Smooth muscle cell of the brain vasculature (primary cell): ENCODE measurements around the gene C11orf97.
"Not testable (repeated sequence)": the region's sequence is repeated elsewhere in the genome, so short reads cannot be mapped to it uniquely, and the experiment has no call there.

Experiments used
- DNase-seq: peaks from one replicate; pipeline ENCODE4 v3.0.0-alpha.2; 2012; ENCODE audit warnings: low read depth, low spot score

Gene C11orf97, protein sequence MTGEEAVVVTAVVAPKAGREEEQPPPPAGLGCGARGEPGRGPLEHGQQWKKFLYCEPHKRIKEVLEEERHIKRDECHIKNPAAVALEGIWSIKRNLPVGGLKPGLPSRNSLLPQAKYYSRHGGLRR

DNA sequence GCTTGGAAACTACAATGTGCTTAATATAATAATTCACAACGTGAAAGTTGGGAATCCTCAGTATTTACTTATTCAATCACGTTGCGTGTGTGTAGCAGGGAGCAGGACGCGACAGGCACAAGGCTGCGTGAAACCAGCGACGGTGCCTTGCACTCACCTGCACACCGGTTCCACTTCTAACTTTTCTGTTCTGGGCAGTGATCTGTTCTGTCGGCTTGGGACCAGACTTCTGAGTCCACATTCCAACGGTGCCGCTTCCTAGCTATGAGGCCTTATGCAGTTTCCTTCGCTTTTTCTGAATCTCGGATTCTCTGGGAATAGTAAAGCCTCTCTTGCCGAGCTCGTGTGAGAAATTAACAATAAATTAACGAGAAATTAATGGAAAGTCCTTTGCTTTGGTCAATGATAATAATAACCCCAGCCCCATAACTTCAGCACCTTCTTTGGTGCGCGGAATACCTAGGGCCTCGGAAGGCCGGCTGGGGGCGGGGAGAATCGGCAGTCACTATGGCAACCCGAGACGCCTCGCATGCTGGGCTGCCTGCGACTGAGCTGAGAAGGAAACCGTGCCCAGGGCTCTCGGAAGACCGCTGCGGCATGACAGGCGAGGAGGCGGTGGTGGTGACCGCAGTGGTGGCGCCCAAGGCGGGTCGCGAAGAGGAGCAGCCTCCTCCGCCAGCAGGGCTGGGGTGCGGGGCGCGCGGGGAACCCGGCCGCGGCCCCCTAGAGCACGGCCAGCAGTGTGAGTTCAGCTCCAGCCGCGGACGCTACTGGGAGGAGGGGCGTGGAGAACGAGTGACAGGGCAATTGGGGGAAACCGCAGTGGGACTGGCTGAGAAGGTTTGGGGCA lies at the start of gene C11orf97:
Gene C11orf97, plus strand, starts transcription at position 530 of the 850 bp plus-strand sequence. Its CDS starts 68 bp downstream, at position 598.
- DNase-seq = no peak

DNA sequence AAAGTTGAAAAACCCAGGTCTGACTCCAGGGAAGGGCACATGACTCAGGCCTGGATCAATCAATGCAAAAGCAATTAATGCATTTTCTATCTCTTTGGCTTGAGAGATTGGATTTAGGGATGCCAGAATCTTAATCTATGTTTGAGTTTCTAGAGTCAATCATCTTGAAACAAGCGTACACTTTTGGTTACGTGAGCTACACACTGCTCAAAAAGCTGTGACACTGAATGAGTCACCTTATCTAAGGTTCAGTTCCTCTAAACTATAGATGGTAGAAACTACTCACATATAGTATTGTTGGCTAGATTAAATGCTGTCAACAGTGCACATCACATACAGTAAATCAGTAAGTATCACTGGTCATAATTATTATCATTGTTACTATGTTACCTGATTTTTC lies 42.8 kb upstream of the C11orf97 start:
- DNase-seq = no peak

DNA sequence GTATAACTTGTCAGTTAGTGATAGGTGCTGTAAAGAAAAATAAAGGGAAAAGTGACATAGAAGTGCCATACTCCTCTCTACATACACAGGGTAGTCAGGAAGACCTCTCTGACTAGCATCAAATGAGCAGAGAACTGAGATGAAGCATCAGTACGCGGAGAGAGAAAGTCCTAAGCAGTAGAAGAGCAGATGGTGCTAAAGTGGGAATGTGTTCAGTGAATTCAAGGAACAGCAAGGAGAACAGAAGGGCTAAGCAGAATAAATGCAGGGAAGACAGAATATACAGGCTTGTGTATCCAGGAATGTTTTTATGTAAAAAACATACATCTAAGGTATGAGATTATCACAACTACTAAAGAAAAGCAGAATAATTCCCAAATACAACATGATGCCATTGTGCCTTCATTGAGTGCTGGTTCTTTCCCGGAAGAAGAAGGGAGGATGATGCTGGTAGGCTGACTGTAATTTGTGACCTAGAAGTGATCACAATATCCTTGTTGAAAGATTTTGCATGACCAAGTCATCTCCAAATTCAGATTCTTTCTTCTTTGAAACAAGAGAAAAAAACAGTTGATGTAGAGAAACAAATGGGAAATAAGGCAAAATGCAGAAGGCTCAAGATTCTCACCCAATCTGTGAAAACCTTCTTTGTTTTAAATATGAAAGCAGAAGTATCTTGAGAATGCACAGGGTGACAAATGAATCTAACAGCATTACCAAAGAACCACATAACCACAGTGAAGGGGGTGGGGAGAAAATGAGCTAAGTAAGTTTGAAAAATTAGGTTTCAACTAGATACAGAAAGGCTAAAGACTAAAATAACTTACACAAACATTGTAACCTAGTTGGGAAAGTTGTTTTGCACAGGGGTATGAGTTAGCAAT lies 39.1 kb upstream of the C11orf97 start:
- no peak for DNase-seq

DNA sequence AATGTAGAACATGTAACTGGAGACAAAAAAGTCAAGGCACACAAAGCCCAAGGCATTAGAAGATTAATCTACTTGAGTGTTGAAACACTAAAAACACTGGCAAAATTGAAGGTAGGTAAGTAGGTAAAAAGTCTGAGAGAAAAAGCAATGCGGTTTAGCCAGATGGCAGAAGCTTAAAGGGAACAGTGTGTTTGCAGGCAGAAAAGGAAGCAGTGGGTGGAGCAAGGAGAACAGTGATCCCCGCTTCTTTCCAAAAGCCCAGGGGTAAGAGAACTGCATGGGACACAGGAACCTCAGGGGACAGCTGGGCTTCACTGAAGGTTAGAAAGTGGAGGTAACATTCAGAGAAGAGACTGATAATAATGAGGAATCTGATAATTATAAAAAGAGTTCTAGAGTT lies 34.6 kb upstream of the C11orf97 start:
- DNase-seq = no peak

DNA sequence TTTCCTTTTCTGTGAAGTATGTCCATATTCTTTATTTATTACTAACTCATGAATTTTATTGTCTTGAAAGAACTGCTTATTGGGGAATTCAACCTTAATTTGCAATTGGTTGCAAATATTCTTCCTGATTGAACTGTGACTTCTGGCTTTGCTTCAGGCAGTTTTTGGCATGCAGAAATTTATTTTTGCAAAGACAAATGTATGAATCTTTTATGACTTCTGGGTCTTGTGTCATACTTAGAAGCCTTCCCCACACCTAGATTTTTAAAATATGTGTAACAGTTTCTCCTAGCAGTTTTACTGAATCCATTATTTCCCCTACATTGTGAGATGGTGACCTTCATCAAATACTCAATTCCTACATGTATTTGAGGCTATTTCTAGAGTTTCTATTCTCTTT lies 30.9 kb upstream of the C11orf97 start:
- no peak for DNase-seq

DNA sequence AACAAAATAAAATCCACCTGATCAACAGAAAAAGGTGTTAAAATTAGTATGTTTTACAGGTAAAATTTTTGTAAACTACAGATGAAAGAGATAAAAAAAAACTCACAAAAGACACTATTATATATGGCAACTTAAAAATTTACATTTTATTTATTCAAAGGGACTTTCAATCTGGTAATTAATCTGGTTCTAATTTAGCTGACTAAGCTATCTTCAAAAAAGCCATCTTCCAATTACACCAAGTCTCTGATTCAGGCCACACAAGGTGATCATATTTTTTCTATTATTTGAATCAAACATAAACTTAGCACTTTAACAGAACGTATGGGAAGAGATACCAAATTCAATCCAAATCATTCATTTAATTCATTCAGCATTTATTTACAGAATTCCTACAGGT lies 26.2 kb upstream of the C11orf97 start:
- no peak for DNase-seq

DNA sequence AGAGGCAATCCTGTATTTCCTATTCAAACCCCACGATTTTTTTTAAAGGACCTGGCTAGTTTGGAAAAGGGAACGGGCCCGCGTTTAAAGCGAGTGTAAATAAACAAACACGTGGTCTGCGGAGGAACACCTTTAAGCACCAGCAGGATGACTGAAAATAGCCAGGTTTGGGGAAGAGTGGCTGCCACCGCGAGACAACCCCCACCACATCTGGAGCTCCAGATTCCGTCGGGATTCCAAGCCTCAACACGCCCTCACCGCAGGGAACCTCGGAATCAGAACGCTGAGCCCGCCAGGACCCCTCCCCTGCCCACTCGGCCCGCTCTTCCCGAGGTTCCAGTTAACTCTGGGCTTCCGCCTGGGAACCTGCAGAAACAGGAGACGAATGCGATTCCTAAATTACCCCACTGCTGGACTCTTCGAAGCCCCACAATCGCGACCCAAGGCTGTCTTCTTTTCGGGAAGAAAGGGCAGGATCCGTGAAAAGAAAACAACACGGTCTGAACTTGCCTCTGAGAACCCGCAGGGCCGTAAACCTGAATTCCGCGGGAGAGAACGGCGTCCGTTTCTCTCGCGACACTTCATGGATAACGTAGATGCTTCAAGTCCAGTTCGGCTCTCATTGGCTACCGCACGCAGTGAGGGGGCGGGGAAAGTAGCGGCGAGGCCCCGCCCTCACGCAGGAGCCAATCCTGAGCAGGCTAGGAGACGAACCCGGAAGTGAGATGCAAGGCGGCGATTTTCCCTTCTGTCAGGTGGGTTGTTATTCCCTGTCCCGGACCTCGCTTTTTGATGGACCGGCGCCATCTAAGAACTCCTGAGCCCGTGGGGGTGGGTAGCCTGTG lies 18.8 kb upstream of the C11orf97 start, which contains the start of the genes ANKRD49 and MRE11:
Gene ANKRD49, plus strand, starts transcription at position 704 of the 845 bp plus-strand sequence. CDS start 2,710 bp downstream, outside the sequence.
Gene MRE11, minus strand, starts transcription at position 564 of the 845 bp plus-strand sequence. CDS start 1,043 bp downstream, outside the sequence.
- DNase-seq = peak; percentile 93

DNA sequence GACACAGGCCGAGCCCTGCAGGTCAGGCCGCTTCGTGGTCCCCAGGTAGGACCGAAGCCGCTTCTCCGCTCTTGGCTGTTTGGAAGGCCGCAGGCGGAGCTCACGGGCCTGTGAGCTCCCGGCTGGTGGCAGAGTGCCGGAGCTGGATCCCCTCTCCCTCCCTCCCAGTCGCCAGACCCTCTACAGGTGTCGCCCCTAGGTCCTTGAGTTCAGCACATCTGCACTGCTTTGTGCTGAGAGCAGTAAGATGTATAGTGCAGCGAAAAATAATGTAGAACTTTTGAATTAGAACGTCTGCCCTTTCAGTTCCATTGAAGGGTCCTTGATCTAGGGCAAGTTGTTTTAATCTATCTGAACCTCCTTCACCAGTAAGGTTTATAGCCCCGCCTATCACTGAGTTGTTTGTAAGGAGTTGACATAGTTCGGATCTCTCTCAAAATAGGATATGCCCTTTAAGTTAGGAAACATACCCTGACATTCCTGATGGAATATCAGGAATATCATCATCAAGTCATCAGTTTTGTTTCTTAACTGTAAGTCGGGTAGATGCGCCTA lies 18.1 kb upstream of the C11orf97 start:
- DNase-seq = no peak

DNA sequence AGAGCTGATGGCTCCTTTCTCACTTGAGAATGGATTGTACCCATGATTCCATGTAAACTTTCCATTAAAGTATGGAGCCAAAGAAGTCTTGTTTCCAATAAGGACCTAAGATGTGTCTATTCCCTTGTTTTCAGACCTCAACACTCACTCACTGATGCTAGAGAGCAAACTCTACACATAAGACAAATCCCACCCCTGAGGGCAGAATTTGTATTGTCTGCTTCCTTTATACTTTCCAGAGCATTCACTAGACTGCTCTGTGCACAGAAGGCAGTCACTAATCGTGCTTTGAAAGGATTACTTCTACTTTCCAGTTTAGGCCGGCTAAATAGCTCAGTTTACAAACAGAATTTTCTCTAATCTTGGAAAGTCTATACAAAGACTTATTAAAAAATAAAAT lies 12.1 kb upstream of the C11orf97 start:
- DNase-seq = no peak

DNA sequence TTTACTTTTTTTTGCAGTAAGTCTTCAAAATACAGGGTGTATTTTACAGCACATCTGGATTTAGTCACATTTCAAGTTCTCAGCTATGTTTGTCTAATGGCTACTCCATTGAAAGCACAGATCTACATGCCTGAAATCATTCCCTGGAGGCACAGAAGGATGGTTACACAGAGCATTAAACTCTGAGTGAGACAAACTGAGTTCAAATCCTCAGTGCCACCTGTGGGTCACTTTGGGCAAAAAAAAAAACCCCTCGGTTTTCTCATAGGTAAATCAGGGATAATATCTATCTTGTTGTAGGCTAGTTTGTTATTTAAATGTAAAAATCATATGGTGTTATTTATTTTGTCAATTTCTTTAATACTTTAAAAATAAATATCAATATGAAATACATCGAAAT lies 10.7 kb upstream of the C11orf97 start:
- DNase-seq = no peak

DNA sequence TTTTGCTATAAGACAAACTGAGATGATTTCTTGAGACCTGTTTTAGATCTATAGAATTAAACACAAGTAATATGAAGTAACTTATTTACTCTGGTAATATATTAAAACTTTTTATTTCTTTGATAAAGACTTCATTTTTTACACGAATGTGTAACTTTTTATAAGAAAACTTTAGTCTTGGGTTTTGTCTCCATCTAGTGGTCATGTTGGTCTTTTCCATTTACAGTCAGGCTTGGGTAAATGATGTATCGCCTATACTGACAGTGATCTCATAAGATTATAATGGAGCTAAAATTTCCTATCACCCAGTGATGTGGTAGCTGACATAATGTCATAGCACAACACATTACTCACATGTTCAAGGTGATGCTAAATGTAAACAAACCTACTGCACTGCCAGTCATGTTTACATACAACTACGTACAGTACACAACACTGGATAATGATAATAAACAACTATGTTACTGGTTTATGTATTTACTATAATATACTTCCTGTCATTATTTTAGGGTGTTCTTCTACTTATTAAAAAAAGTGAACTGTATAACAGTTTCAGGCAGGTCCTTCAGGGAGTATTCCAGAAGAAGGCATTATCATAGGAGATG lies 7.5 kb upstream of the C11orf97 start:
- DNase-seq = peak; percentile 49

DNA sequence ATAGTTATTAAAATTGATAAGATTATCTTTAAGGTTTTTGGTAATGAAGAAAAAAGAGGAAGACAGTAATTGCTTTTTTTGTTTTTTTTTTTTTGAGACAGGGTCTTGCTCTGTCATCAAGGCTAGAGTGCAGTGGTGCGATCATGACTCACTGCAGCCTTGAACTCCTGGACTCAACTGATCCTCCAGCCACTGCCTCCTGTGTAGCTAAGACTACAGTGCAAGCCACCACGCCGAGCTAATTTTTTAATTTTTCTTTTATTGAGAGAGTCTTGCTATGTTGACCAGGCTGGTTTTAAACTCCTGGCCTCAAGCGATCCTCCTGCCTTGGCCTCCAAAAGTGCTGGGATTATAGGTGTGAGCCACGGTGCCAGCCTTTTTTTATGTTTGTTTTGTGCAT lies 5.7 kb upstream of the C11orf97 start:
- not testable (repeated sequence) for DNase-seq

DNA sequence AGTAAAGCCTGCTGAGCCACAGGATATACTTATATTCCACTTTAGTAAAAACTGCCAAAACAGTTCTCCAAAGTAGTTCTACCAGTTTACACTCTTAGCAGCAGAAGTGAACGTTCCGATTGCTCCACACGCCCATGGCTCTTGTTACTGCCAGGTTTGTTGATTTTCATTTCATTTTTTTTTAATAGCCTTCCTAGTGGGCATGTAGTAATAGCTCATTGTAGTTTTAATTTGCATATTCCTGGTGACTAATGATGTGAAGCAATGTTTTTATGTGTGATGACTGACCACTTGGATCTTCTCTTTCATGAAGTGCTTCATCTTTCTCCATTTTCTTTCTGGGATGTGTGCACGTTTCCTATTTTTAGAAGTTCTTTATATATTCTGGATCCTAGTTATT lies 4.8 kb upstream of the C11orf97 start:
- DNase-seq = no peak

DNA sequence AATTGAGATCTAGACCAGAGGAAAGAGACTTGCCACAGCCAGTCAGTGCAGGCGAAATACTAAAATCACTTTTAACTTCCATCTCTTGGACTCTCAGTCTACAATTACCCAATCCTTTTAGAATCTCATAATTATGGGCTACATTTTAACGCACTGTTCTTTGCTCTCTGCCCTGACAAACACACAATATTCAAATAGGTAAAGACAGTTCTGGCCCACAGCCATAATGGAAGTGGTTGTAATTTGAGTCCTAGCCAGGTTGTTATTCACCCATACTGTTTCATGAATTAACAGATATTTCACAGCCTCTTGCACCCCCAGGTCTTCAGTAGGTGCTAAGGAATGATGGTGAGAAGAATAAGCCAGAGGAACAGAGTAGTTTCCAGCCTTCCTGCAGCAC lies 830 bp downstream of the C11orf97 start:
- DNase-seq = no peak

DNA sequence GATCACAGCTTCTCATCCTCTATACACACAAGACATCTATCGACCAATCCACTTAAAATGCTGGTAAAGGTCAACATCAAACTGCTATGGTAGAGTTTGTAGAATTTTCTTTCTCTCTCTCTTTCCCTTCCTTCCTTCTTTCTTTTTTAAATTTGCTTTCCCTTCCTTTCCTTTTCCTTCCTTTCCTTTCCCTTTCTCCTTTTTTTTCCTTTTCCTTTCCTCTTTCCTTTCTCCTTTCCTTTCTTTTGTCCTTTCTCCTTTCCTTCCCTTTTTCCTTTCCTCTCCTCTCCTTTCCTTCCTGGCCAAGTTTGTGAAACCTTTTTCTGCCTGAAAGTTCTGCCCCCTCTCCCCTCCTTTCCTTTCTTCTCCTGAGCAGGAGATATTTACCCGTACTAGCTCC lies 3.1 kb downstream of the C11orf97 start:
- DNase-seq = no peak

DNA sequence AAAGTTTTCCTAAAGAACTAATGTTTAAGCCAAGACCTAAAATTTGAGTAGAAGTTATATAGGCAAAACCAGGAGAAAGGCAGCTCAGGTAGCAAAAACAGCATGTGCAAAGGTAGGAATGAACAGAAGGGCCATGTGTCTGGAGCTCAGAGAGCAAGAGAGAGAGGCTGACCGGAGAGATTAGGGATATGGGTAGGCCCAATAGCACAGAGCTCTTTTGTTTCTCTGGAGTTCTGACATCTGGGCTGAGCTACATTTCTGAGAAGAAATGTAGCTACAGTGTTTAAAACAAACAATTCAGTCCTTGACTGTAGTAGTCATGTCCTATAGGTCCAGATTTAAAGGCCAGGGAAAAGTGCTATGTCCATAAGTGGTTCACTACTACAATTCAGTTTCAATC lies 4.5 kb downstream of the C11orf97 start:
- no peak for DNase-seq

DNA sequence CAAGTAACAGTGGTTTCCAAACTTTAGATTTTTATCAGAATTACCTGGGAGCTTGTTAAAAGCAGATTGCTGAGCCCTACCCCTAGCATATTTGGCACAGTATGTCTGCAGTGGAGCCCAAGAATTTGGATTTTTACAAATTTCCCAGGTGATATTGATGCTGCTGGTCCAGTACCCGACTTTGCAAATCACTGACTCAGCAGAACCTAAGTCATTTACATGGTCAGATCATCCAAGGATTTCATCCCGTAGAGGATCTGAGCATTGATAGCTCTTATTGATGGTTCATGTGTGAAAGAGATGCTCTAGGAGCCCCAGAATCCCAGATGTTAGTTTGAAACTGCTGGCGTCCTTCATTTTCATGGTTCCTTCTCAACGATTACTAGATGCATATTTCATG lies 6.0 kb downstream of the C11orf97 start:
- no peak for DNase-seq

DNA sequence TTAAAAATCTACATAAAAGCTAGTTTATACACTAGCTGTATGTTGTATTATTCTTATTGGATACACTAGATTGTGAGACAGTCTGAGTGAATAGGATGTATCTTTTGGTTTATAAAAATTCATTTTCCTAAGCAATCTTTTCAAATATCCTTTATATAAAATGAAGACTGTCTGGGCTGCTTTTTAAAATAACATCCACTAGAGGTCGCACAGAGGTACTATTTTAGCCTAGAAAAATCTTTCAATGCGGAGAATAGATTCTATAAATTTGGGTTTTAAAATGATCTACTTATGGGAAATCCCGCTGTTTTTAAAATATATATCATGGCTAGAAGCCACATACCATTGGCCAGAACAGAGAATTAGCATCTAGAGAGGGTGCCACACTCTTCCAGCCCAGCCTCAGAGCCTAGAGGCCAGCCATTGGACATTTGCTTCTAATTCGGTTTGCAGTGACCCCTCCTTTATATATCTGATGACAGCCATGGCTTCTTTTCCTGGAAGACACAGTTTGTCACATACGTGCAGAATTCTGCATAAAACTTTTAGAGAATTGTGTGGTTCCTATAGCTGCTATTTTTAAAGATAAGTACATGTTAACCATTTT lies 7.3 kb downstream of the C11orf97 start:
- no peak for DNase-seq

DNA sequence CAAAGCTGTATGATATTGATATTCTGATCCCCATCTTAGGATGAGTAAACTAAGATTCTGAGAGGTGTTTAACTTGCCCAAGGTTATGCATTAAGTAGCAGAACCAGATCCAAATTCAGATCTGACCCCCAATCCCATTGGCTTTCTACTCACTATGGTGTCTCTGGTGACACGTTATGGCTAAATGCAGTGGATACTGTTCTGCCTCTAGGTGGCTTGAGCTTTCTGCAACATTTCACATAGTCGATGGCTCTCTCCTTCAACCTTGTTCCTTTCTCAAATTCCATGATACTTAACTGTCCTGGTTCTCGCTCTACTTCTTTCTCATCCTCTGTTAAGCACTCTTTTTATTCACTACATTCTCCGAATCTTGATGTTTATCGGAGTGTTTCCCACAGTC lies 9.4 kb downstream of the C11orf97 start:
- DNase-seq = no peak

DNA sequence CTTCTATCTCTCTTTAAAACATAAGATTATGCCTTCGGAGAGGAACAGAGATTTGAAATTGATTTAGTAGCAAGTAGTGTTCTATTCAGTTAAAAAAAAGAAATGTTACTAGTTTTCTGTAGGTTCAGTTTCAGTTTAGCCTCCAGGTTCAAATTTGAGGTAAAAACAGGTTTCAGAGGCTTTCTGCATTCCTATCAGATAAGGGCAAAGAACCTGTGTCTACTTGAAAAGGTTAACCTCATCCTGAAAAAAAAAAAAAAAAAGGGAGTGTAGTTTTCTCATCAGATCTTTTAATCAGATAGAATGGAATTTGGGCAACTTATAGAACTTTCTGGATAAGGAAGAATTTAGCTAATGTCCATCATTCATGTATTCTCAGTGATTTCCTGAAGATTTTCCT lies 12.1 kb downstream of the C11orf97 start:
- no peak for DNase-seq
